HG03558 (cell line): ENCODE results near the gene CLDN24.

Source experiments
- ATAC-seq: cut with Tn5 transposase; IDR thresholded peaks from one replicate; pipeline ENCODE4 v1.9.1; 2021; ENCODE audit warnings: moderate number of reproducible peaks; ENCODE audit not compliant: unreplicated experiment; ENCODE audit errors: extremely low read depth

CLDN24 gene

DNA sequence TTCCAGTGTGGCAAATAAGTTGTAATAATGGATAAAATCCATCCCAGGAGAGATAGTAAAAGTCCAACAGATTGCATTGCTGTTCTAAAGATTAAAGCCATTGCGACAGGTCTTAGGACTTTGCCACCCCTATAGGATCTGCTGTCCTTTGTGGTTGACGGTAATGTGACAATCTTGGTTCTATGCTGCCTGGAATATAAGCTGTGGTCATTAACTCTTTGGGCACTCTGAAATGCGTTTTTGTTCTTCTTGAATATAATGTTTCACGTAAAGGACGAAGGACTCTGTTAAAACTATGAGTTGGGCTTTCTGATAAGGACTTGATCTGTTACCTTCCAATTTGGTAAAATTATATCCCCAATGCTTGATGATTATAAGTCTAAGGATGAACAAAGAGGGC is at the start of gene CLDN24:
CLDN24 (minus strand) TSS at position 101 of the 400 bp plus-strand sequence; CDS start at position 101, 0 bp downstream.
- ATAC-seq = no peak

GRCh38 chr4:183370786-183371185 is 48.6 kb upstream of the CLDN24 start:
- ATAC-seq = no peak

GRCh38 chr4:183369073-183369472 is 46.8 kb upstream of the CLDN24 start:
- no peak for ATAC-seq

DNA sequence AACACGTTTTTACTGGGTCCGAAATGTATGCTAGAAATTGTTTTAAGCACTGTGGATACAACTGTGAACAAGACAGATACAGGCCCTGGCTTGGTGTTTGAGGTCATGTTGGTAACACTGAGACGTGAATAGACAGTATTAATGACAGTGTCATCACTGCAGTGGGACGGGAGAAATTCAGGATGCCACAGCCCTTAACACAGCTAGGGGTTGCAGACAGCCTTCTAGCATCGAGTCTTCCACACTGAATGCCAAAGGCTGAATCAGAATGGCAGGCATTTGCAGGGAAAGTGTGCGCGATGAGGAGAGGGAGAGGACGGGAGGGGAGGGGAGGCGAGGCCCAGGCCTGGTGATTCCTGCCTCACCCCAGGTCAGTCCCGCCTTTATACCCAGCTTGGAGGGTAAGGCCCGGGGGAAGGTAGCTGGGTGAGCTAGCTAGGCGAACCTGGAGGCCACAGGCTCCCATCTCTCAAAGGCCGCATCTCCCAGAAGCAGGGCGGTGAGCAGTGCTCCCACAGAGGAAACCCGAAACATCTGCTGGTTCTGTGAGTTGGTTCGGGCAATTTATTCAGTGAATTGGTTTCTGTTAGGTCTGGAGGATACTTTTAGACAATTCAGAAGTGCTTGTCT is 44.1 kb upstream of the CLDN24 start:
- ATAC-seq = no peak

DNA sequence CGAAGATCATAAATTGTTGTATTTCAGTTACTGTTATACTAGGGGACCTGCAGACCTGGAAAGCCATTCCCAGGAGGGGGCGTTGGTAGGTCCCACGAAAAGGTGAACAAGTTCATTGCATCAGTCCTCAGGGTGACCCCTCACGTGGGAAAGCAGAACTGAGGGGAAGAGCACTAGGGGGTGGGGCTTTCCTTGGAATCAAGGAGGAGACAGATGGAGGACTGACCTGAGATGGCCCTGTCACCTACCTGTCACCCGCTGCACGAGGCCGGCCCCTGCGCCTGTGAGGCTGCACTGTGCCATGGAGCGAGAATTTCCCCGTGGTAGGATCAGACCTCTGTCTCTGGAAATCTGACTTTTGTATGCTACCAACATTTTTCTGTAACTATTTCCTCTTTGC is 41.8 kb upstream of the CLDN24 start:
- ATAC-seq = no peak

GRCh38 chr4:183362916-183363542 is 40.8 kb upstream of the CLDN24 start:
- ATAC-seq = no peak

- ATAC-seq = no peak
Measured at GRCh38 chr4:183362036-183362435, 39.8 kb upstream of the CLDN24 start.

DNA sequence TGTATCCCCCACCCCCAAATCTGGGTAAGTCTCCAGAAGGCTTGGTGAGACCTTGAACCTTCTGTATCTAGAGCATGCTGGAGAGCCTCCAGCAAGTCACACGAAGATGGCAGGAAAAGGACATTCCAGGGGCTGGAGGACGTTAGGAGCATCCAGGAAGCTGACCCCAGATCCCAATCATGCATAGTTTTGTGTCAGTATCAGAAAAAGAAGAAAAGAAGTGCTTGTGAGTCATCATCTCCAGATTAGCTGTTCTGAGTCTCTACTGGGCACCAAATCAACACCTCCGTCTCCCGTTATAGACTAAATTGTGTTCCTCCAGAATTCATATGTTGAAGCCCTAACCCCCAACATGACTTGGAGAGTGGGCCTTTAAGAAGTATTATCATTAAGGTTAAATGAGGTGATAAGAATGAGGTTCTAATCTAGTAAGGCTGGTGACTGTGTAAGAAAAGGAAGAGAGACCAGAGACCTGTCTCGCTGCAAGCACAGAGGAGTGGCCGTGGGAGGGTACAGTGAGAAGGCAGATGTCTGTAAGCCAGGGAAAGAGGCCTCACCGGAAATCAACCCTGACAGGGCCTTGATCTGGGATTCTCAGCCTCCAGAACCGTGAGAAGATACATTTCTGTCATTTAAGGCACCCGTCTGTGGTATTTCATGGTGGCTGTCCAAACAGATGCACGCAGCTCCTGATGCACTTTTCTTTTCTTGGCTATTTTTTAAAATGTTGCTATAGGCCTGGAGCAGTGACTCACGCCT is 38.1 kb upstream of the CLDN24 start:
- no peak for ATAC-seq

- no peak for ATAC-seq
Measured at GRCh38 chr4:183358215-183358755, 36.1 kb upstream of the CLDN24 start.

DNA sequence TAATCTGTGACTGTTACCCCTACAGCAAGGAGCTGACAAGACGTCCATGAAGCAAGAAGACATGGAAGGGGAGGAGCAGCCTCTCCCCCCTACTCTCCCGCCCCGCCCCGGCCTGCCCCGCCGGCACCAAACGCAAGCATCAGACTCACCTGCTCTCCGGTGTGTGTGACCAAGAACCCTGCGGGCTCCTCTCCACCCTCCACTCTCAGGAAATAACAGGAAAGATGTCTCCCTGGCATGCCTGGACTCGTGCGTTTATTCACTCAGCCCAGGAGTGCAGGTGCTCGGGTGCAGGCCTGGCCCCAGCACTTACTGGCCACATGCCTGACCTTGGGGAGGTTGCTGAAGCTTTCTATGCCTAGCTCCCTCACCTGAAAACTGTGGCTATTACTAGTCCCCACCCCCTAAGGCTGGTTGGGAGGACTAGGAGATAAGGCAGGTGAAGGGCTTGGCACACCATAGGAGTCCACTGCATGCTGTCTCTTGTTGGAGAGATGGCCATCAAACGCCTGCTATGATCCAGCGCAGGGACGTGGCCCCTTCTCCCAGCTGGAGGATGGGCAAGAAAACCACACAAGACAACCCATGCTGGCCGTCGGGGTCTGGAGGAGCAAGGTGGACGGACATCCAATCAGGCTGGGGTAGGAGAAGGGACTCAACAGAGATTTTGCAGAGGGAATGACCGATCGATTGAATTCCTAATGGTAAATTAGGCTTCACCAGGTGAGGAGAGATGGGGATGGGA is 34.9 kb upstream of the CLDN24 start:
- ATAC-seq = no peak

GRCh38 chr4:183356173-183356830 is 34.1 kb upstream of the CLDN24 start:
- no peak for ATAC-seq

DNA sequence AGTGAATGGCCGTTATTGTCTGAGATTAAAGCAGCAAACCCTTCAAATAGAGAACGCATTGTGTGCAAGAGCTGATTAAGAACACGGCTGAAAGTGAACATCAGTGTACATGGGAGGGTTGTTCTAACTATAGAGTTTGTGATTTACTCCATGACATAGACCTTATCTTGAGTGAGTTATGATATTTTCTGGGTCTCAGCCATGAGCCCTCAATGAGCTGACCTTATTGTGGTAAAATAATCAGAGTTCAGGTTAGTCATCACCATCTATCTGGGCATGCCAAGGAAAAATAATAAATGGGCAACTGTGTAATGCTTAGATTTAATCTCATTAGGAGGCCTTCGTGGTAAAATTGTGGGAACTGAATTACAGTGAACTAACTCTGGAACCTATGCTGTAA is 33.2 kb upstream of the CLDN24 start:
- ATAC-seq = no peak

DNA sequence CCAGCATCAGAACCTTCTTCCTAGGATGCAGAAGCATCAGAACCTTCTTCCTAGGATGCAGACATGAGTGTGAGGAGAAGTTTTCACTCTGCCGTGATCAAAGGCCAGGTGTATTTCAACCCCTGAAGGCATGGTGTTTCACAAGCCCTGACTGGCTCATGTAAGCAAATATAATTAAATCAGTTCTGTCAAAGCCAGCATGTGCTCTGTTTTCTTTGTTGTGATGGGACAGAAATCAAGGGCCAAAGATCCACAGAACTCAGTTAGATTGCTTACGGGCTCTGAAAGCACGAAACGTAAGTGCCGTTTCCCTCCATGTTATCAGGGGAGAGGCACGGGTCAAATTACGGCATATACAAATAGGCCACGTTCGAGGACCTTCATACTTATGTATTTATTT is 32.0 kb upstream of the CLDN24 start:
- no peak for ATAC-seq

DNA sequence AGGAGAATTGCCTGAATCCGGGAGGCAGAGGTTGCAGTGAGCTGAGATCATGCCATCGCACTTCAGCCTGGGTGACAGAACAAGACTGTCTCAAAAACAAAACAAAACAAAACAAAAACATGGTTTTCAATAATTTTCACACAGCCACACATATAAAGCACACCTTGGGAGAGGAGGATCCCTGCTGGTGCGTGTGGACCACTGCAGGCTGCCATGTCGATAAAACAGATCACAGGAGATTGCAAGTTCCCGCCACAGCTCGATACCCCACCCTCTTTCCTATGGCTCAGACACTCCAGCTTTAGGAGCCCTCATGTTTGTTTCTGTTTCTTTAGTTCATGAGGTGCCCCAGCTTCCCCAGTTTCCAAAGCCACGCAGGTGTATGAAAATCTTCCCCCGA is 31.3 kb upstream of the CLDN24 start:
- ATAC-seq = no peak

DNA sequence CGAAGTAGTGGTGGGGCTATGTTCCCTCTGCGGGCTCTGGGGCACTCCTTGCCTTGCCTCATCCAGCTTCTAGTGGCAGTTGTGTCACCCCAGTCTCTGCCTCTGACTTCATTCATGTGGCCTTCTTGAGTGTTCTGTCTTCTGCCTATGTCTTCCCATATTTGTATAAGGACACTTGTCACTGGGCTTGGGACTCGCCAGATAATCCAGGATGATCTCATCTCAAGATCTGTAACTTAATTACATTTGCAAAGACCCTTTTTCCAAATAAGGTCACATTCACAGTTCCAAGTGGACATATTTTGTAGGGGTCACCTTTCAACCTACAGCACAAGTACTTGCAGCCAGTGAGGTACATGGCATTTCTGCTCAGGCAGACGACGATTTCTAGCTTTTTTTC is 30.3 kb upstream of the CLDN24 start:
- ATAC-seq = no peak

- ATAC-seq = no peak
Measured at GRCh38 chr4:183350317-183351071, 28.3 kb upstream of the CLDN24 start.

DNA sequence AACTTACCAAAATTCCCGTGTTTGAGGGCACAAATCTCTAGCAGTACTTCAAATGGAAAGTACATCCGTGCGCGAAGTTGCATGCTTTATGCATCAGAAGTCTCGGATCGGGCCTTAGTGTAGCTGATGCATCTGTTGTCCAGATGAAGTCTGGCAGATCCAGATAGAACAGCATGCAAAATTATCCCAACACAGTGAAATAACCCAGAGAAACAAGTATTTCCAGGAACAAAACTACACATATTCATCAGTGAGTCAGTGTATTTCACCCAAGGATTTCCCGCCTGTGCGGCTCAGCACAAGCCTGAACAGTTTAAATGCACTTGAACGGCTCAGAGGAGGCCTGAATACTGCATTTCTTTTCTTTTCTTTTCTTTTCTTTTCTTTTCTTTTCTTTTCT is 27.4 kb upstream of the CLDN24 start:
- no peak for ATAC-seq

GRCh38 chr4:183348706-183349659 is 26.8 kb upstream of the CLDN24 start:
- ATAC-seq = no peak
